HG02870 (cell line): Measurements from ENCODE around the gene NLRC5.

Source experiments
- ATAC-seq: cut with Tn5 transposase; IDR thresholded peaks from one replicate; pipeline ENCODE4 v1.9.1; 2021; ENCODE audit warnings: mild to moderate bottlenecking, moderate library complexity; ENCODE audit not compliant: unreplicated experiment

NLRC5 gene, protein sequence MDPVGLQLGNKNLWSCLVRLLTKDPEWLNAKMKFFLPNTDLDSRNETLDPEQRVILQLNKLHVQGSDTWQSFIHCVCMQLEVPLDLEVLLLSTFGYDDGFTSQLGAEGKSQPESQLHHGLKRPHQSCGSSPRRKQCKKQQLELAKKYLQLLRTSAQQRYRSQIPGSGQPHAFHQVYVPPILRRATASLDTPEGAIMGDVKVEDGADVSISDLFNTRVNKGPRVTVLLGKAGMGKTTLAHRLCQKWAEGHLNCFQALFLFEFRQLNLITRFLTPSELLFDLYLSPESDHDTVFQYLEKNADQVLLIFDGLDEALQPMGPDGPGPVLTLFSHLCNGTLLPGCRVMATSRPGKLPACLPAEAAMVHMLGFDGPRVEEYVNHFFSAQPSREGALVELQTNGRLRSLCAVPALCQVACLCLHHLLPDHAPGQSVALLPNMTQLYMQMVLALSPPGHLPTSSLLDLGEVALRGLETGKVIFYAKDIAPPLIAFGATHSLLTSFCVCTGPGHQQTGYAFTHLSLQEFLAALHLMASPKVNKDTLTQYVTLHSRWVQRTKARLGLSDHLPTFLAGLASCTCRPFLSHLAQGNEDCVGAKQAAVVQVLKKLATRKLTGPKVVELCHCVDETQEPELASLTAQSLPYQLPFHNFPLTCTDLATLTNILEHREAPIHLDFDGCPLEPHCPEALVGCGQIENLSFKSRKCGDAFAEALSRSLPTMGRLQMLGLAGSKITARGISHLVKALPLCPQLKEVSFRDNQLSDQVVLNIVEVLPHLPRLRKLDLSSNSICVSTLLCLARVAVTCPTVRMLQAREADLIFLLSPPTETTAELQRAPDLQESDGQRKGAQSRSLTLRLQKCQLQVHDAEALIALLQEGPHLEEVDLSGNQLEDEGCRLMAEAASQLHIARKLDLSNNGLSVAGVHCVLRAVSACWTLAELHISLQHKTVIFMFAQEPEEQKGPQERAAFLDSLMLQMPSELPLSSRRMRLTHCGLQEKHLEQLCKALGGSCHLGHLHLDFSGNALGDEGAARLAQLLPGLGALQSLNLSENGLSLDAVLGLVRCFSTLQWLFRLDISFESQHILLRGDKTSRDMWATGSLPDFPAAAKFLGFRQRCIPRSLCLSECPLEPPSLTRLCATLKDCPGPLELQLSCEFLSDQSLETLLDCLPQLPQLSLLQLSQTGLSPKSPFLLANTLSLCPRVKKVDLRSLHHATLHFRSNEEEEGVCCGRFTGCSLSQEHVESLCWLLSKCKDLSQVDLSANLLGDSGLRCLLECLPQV (N-terminal part only)

GRCh38 chr16:56988948-56989945 is at the start of gene NLRC5:
Gene NLRC5, plus strand, starts transcription at chr16:56989557. Its CDS starts 31,156 bp downstream, at chr16:57020713.
- peak; percentile 60 for ATAC-seq

DNA sequence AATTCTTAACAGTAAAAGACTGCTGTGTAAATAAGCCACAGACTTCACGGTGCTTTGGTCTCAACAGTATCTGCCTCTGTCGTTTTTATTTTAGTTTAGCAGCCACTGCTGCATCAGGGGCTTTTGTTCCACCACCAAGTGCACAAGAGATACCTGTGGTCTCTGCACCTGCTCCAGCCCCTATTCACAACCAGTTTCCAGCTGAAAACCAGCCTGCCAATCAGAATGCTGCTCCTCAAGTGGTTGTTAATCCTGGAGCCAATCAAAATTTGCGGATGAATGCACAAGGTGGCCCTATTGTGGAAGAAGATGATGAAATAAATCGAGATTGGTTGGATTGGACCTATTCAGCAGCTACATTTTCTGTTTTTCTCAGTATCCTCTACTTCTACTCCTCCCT is 49.6 kb upstream of the NLRC5 start:
- ATAC-seq: no peak

DNA sequence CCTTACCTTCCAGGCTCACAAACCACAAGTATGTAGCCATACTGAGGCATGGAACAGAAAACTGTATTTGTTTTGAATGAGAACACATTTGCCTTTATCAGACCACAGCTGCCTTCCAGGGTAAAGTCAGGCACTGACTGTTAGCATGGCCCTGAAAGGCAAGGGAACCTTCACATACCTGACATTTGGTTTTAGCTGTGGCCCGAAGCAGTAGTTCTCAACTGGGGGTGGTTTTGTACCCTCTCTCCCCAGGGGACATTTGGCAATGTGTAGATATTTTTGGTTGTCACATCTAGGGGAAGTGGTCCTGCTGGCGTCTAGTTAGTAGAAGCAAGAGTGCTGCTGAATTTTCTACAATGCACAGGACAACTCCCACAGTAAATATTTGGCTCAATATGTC is 48.3 kb upstream of the NLRC5 start:
- ATAC-seq: no peak

- no peak for ATAC-seq
Observed at GRCh38 chr16:56941856-56942331, 47.5 kb upstream of the NLRC5 start.

DNA sequence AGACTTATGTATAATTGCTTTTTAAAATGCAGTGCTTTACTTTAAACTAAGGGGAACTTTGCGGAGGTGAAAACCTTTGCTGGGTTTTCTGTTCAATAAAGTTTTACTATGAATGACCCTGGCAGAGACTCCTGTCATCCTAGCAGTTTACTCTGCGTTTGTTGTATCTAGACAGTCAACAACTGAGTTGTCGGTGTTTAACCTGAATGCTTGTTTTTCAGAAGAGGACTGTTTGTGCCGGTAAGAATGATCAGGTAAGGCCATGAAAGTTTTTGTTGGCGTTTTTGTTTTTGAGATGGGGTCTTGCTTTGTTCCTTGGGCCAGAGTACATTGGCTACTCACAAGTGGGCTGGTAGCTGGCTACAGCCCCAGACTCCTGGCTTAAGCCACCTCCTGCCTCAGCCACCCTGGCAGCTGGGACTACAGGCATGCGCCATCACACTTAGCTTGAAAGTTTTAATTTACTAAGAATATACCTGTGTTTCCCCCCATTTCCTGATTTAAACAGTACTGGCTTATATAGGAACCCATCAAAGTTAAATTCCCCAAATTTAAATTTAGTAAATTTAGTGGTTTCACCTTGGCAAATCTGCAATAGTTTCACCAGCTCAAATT is 45.5 kb upstream of the NLRC5 start:
- ATAC-seq: no peak

- peak; percentile 43 for ATAC-seq
Observed at GRCh38 chr16:56944954-56945839, 44.2 kb upstream of the NLRC5 start.

GRCh38 chr16:56945847-56946527 is 43.4 kb upstream of the NLRC5 start:
- ATAC-seq: no peak

DNA sequence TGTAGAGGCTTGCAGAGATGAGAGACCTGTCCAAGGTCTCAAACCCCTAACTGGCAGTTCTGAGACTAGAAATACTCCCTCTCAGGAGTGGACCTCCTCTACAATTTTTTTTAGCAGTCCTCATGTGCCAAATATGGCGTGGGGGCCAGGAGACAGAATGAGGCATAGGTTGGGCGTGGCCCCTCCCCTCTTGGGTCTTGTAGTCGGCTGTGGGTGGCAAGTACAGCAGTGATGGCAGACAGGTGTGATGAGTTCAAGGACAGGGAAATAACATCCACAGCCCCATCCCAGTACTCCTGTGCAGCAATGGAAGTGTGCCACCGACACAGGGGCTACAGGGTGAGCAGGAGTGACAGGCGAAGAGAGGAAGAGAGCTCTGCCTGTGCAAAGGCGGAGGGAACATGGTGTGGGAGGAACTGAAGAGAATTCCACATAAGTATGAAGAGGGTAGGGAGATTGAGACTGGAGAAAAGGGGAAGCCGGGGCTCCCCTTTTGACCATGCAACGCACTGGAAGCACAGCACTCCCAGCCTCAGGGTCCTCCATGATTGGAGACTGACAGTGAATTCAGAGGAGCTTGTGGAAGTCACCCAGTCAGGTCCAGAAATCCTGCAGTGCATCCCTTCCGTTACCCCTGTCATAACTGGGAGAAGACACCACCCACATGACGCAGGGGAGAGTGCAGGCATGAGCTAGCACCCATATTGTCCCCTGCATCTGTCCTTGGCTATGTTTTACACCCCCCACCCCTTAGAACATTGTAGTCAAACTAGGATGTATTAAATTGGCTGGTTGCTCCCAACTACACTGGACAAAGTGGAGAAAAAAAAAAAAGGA is 42.4 kb upstream of the NLRC5 start:
- ATAC-seq: no peak

DNA sequence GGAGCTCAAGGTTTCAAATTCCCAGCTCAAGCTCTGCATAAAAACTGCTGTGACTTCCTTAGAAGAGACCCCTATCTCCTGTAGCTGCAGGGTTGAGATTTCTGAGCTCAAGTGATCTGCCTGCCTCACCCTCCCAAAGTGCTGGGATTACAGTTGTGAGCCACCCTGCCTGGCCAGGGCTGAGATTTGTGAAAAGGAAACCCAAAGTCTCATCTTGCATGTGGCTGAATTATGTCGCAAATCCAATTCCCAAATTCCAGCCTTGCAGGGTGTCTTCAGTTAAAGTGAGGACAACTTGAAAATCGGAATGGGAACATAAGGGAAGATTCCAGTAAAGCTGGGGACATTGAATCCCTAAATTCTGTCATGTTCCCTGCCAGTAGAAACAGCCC is 41.8 kb upstream of the NLRC5 start:
- no peak for ATAC-seq

DNA sequence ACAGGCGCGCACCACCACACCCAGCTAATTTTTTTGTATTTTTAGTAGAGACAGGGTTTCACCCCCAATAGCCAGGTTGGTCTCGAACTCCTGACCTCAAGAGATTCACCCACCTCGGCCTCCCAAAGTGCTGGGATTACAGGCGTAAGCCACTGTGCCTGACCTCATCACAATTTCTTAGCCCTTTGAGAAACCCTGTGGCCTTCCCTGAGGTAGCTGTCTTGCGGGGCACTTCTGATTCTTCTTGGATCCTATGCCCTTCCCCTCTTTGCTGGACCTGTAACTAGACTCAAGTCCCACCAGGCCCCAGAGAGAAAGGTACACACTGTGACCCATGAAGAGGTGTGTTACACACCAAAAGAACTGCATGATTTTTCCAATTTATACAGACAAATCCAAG is 41.1 kb upstream of the NLRC5 start:
- ATAC-seq: no peak

DNA sequence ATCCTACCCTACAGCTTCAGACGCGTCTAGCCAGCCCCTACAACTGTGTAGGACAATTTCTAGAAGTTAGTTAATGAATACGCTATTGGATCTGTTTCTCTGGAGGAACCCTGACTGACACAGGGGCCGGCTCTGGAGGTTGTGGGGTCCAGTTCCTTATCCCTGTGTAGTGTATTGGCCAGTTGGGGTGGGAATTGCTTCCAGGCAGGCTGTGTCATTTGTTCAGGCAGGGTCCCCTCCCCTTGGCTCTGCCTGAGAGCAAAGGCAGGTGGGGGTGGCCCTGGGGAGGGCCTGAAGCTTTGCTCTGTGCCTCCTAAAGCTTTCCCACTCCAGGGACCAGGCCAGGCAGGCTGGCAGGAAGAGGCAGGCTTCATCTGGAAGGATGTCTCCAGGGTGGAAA is 39.3 kb upstream of the NLRC5 start:
- no peak for ATAC-seq

GRCh38 chr16:56950455-56950854 is 38.9 kb upstream of the NLRC5 start:
- ATAC-seq: no peak

DNA sequence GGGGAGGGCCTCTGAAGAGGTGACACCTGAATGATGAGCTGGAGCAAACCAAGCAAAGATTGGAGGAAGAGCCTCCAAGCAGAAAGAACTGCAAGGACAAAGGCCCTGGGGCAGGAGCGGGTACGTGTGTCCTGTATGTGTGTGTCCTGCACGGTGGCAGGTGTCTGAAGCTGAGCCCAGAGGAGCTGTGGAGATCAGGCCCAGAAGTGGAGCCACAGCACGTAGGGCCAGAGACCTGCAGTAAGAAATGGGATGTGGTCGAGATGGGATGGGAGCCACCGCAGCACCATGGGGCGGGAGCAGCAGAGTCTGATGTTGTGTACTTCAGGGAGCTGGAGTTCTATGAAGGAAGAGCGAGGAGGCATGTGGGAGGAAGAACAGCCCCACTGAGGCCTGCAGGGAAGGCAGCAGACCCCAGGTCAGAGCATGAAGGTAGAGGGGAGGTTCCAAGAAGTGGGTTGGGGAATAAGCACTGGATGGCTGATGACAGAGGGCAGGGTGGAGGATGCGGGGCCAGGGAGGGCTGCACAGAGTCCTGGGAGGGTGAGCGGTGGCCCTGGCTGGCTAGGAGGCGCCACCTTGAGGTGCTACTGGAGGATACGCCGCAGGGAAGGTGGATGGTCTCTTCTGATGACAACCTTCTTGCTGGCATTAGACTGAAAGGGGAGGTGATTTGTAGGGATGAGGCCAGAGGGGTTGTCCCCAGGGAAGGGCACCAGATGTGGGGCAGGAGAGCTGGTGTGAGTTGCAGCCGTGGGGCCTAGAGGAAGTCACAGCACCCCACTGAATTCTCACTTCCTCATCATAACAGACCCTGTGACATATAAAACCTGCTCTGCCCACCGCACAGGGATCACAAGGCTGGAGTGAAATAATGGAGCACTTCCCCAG is 38.2 kb upstream of the NLRC5 start:
- peak; percentile 54 for ATAC-seq

DNA sequence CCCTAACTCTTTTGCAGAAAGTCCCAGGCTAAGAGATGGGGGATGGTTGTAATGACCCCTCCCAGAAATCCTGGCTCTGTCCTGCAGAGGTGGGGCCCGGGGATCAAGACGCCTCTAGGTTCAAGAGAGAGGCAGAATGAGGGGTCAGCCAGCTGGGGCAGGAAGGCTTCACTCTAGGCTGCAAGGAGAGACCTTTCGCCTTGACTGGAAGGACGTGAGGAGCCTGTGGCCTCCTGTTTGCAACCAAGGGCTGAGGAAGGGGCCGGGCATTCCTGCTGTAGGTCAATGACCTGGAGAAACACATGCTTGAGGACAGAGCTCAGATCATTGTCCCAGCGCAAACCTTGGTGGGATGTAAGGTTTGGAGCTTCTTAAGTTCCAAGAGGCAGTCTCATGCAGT is 36.4 kb upstream of the NLRC5 start:
- no peak for ATAC-seq

- no peak for ATAC-seq
Observed at GRCh38 chr16:56956076-56956475, 33.3 kb upstream of the NLRC5 start.

DNA sequence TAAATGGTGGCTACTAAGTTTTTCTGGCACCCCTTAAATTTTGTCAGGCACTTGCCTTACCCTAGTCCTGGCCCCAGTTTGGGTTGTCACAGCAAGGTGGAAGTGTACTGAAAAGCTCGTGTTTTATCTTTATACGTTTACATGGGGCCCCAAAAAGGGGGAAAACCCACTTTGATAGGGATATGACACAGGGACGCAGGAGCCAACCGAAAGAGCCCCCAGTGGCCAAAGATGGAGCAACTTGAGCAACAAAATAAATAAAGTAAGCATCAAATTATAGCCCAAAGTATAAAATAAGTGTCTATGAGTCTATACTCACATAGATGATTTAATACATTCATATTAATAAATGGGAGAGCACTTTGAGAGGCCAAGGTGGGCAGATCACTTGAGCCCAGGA is 32.6 kb upstream of the NLRC5 start:
- ATAC-seq: no peak
